ENCODE results near the gene ZFAND5. TPM values are rescaled to one million over a fixed set of nuclear protein-coding genes. Genes with fewer than 3 reads are reported as not detected.

Gene ZFAND5
- polyA plus RNA-seq, 1 of the 3 experiments (the other 2 are of a cell fraction) = 58.8 TPM

GRCh38 chr9:72363908-72364678 lies 915 bp downstream of the ZFAND5 start:
- ChIA-PET CTCF (no interaction called here), POLR2A (interaction anchor here (1.3 to 1.8 kb wide), 3 partner anchors 8 to 33 kb away, joined by 3 to 20 read pairs (median 5); no protein-coding TSS in a partner anchor)
- H3K4me1 ChIP-seq (ENCODE audit: control insufficient read depth in 1 of 2, insufficient read depth in 2 of 2, low read depth in 1 of 2, low read length in 1 of 2) = peaks cover 21 to 22% of the 10 kb centered on the region in 2 experiments; a peak in 3 of 4 replicates
- H4K20me1 ChIP-seq (ENCODE audit: insufficient read depth) = peaks cover 49% of the 10 kb centered on the region
- peak; percentile 24 for TF ChIP-seq CHD2 (IDR thresholded peaks at IDR 0.05; ENCODE audit: low read length, partially characterized antibody)
- TF ChIP-seq MAX (IDR thresholded peaks at IDR 0.05; ENCODE audit: low read depth) = no peak
- TF ChIP-seq MXI1 (IDR thresholded peaks at IDR 0.05; ENCODE audit: low read depth, low read length) = 0 out of 2 replicates have a peak, but pooled peaks have one; percentile 9
- peak overlapping the region; percentile 86 for H3K4me2 ChIP-seq
- no peak overlapping the region for H2AFZ ChIP-seq (ENCODE audit: low read depth)
- H3K36me3 ChIP-seq (replicated peaks in 1 of 2; ENCODE audit: control insufficient read depth in 1 of 2, insufficient read depth in 2 of 2, low read length in 1 of 2) = peaks cover 28 to 40% of the 10 kb centered on the region in 2 experiments
- no peaks in the 10 kb centered on the region for H3K9me2 ChIP-seq
- peak overlapping the region; percentile 84 to 85 for H3K4me3 ChIP-seq (ENCODE audit: low read depth in 2 of 2, low read length in 1 of 2)
- under 1% methylated on average over 41 of the region's 73 CpGs for WGBS (ENCODE audit: low lambda C conversion rate)
- H3K9ac ChIP-seq = peak overlapping the region; percentile 98
- no peaks in the 10 kb centered on the region for H3K9me3 ChIP-seq
- H3K27ac ChIP-seq (ENCODE audit: low read depth in 2 of 2, low read length in 1 of 2) = peak overlapping the region; percentile 96 to 99
- peaks cover 15% of the 10 kb centered on the region for H3F3A ChIP-seq (replicated peaks; ENCODE audit: insufficient read depth)
- DNase-seq = peak; percentile 82
- H3K27me3 ChIP-seq (ENCODE audit: insufficient read depth) = no peaks in the 10 kb centered on the region
- H3K79me2 ChIP-seq (ENCODE audit: insufficient read depth) = peaks cover 57% of the 10 kb centered on the region

- H3K4me2 ChIP-seq = peak overlapping the region; percentile 86
- H3K4me3 ChIP-seq (ENCODE audit: low read depth in 2 of 2, low read length in 1 of 2) = peak overlapping the region; percentile 84 to 85
- no peak for TF ChIP-seq RXRA (IDR thresholded peaks at IDR 0.05; ENCODE audit: borderline replicate concordance, low read depth)
- TF ChIP-seq YY1 (IDR thresholded peaks at IDR 0.05; ENCODE audit: low read depth) = no peak
- TF ChIP-seq SIN3A (IDR thresholded peaks at IDR 0.05; ENCODE audit: borderline replicate concordance, low read depth, low read length) = no peak
- no peak for TF ChIP-seq ELF1 (IDR thresholded peaks at IDR 0.05)
- no peak for TF ChIP-seq POLR2AphosphoS5 (IDR thresholded peaks at IDR 0.05; ENCODE audit: low read depth, low read length)
- no peak for TF ChIP-seq PBX3 (IDR thresholded peaks at IDR 0.05)
- no peak for TF ChIP-seq JUND (IDR thresholded peaks at IDR 0.05)
- peak overlapping the region; percentile 98 for H3K9ac ChIP-seq
- H3F3A ChIP-seq (replicated peaks; ENCODE audit: insufficient read depth) = peaks cover 16% of the 10 kb centered on the region
- H3K4me1 ChIP-seq (ENCODE audit: control insufficient read depth in 1 of 2, insufficient read depth in 2 of 2, low read depth in 1 of 2, low read length in 1 of 2) = peaks cover 21 to 22% of the 10 kb centered on the region in 2 experiments; a peak in 3 of 4 replicates
- no peaks in the 10 kb centered on the region for H3K9me3 ChIP-seq
- H4K20me1 ChIP-seq (ENCODE audit: insufficient read depth) = peaks cover 58% of the 10 kb centered on the region
- H2AFZ ChIP-seq (ENCODE audit: low read depth) = no peak overlapping the region
- H3K9me2 ChIP-seq = no peaks in the 10 kb centered on the region
- H3K27ac ChIP-seq (ENCODE audit: low read depth in 2 of 2, low read length in 1 of 2) = peak overlapping the region; percentile 96 to 99
- H3K79me2 ChIP-seq (ENCODE audit: insufficient read depth) = peaks cover 66% of the 10 kb centered on the region
- DNase-seq = no peak
- CTCF ChIA-PET = no interaction called here
- H3K27me3 ChIP-seq (ENCODE audit: insufficient read depth) = no peaks in the 10 kb centered on the region
- POLR2A ChIA-PET = no interaction called here
- 0% methylated on average over 2 of the region's 2 CpGs for WGBS (ENCODE audit: low lambda C conversion rate)
- H3K36me3 ChIP-seq (replicated peaks in 1 of 2; ENCODE audit: control insufficient read depth in 1 of 2, insufficient read depth in 2 of 2, low read length in 1 of 2) = peaks cover 35 to 49% of the 10 kb centered on the region in 2 experiments
Observed at GRCh38 chr9:72363236-72363635, 1.8 kb downstream of the ZFAND5 start.
